Measurements from ENCODE around the gene HPDL. TPM values are rescaled to one million over a fixed set of nuclear protein-coding genes. Genes with fewer than 3 reads are reported as not detected.

Gene HPDL
- total and polyA plus RNA-seq, 10 of the 15 experiments (the other 5 are each of a cell fraction or from before 2014, with no cell fraction given), result 1.3 to 75.5 (median 31.8) TPM

DNA sequence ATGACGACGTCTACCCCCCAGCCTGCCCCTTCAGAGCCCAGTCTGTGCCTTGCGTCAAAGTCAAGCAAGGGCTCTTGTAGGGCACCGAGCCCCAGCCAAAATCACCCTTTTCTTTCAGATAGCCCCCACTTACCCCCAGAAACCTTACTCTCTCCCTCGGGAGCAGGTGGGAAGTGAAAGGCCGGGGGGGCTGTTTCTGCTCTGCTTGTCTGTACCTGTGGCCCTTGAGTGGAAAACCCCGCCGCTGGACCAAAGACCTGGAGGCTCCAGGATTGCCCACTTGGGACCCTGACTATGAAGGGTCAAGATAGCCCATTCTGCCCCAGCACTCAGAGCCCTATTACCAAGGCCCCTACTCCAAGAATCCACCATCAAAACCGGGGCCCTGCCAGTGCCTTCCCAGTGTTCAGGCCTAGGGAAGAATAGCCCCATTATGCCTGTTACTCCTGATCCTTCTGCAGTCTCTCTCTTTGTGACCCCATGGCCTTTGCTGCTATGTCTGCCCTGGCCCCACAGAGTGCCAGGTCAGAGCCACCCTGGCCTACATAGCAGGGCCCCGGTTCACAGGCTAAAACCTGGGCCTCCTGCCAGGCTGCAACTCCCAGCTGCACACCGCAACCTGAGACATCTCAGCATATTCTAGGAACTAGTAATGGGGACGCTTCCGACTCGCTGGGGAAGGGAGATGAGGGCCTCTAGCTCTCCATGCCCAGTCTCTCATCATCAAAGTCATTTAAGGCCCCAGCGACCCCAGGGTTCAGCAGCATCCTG lies 22.2 kb upstream of the HPDL start (continued):
- TF ChIP-seq, protein P1, sequence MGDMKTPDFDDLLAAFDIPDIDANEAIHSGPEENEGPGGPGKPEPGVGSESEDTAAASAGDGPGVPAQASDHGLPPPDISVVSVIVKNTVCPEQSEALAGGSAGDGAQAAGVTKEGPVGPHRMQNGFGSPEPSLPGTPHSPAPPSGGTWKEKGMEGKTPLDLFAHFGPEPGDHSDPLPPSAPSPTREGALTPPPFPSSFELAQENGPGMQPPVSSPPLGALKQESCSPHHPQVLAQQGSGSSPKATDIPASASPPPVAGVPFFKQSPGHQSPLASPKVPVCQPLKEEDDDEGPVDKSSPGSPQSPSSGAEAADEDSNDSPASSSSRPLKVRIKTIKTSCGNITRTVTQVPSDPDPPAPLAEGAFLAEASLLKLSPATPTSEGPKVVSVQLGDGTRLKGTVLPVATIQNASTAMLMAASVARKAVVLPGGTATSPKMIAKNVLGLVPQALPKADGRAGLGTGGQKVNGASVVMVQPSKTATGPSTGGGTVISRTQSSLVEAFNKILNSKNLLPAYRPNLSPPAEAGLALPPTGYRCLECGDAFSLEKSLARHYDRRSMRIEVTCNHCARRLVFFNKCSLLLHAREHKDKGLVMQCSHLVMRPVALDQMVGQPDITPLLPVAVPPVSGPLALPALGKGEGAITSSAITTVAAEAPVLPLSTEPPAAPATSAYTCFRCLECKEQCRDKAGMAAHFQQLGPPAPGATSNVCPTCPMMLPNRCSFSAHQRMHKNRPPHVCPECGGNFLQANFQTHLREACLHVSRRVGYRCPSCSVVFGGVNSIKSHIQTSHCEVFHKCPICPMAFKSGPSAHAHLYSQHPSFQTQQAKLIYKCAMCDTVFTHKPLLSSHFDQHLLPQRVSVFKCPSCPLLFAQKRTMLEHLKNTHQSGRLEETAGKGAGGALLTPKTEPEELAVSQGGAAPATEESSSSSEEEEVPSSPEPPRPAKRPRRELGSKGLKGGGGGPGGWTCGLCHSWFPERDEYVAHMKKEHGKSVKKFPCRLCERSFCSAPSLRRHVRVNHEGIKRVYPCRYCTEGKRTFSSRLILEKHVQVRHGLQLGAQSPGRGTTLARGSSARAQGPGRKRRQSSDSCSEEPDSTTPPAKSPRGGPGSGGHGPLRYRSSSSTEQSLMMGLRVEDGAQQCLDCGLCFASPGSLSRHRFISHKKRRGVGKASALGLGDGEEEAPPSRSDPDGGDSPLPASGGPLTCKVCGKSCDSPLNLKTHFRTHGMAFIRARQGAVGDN (IDR thresholded peaks at IDR 0.05), result peak; percentile 67
- TF ChIP-seq, protein P2, sequence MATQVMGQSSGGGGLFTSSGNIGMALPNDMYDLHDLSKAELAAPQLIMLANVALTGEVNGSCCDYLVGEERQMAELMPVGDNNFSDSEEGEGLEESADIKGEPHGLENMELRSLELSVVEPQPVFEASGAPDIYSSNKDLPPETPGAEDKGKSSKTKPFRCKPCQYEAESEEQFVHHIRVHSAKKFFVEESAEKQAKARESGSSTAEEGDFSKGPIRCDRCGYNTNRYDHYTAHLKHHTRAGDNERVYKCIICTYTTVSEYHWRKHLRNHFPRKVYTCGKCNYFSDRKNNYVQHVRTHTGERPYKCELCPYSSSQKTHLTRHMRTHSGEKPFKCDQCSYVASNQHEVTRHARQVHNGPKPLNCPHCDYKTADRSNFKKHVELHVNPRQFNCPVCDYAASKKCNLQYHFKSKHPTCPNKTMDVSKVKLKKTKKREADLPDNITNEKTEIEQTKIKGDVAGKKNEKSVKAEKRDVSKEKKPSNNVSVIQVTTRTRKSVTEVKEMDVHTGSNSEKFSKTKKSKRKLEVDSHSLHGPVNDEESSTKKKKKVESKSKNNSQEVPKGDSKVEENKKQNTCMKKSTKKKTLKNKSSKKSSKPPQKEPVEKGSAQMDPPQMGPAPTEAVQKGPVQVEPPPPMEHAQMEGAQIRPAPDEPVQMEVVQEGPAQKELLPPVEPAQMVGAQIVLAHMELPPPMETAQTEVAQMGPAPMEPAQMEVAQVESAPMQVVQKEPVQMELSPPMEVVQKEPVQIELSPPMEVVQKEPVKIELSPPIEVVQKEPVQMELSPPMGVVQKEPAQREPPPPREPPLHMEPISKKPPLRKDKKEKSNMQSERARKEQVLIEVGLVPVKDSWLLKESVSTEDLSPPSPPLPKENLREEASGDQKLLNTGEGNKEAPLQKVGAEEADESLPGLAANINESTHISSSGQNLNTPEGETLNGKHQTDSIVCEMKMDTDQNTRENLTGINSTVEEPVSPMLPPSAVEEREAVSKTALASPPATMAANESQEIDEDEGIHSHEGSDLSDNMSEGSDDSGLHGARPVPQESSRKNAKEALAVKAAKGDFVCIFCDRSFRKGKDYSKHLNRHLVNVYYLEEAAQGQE (IDR thresholded peaks at IDR 0.05; ENCODE audit: low read depth, low read length), result no peak
- no peak for TF ChIP-seq RBBP5 (conservative IDR thresholded peaks at IDR 0.05)
- TF ChIP-seq, protein P3, sequence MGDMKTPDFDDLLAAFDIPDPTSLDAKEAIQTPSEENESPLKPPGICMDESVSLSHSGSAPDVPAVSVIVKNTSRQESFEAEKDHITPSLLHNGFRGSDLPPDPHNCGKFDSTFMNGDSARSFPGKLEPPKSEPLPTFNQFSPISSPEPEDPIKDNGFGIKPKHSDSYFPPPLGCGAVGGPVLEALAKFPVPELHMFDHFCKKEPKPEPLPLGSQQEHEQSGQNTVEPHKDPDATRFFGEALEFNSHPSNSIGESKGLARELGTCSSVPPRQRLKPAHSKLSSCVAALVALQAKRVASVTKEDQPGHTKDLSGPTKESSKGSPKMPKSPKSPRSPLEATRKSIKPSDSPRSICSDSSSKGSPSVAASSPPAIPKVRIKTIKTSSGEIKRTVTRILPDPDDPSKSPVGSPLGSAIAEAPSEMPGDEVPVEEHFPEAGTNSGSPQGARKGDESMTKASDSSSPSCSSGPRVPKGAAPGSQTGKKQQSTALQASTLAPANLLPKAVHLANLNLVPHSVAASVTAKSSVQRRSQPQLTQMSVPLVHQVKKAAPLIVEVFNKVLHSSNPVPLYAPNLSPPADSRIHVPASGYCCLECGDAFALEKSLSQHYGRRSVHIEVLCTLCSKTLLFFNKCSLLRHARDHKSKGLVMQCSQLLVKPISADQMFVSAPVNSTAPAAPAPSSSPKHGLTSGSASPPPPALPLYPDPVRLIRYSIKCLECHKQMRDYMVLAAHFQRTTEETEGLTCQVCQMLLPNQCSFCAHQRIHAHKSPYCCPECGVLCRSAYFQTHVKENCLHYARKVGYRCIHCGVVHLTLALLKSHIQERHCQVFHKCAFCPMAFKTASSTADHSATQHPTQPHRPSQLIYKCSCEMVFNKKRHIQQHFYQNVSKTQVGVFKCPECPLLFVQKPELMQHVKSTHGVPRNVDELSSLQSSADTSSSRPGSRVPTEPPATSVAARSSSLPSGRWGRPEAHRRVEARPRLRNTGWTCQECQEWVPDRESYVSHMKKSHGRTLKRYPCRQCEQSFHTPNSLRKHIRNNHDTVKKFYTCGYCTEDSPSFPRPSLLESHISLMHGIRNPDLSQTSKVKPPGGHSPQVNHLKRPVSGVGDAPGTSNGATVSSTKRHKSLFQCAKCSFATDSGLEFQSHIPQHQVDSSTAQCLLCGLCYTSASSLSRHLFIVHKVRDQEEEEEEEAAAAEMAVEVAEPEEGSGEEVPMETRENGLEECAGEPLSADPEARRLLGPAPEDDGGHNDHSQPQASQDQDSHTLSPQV (IDR thresholded peaks at IDR 0.05), result no peak
- TF ChIP-seq JUNB (IDR thresholded peaks at IDR 0.05), result no peak
- peak; percentile 72; the same call in 1 of the 2 replicates for TF ChIP-seq DPF2 (IDR thresholded peaks at IDR 0.05)
- TF ChIP-seq MXI1 (IDR thresholded peaks at IDR 0.05; ENCODE audit: low read depth, low read length), result no peak
- no peak for TF ChIP-seq TBL1XR1 (IDR thresholded peaks at IDR 0.05; ENCODE audit: low read depth, low read length)
- no peak for TF ChIP-seq MEF2B (IDR thresholded peaks at IDR 0.05; ENCODE audit: partially characterized antibody, poor library complexity, severe bottlenecking)
- TF ChIP-seq, protein P4, sequence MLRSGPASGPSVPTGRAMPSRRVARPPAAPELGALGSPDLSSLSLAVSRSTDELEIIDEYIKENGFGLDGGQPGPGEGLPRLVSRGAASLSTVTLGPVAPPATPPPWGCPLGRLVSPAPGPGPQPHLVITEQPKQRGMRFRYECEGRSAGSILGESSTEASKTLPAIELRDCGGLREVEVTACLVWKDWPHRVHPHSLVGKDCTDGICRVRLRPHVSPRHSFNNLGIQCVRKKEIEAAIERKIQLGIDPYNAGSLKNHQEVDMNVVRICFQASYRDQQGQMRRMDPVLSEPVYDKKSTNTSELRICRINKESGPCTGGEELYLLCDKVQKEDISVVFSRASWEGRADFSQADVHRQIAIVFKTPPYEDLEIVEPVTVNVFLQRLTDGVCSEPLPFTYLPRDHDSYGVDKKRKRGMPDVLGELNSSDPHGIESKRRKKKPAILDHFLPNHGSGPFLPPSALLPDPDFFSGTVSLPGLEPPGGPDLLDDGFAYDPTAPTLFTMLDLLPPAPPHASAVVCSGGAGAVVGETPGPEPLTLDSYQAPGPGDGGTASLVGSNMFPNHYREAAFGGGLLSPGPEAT (IDR thresholded peaks at IDR 0.05; ENCODE audit: low read depth), result peak; percentile 48; the same call in 1 of the 2 replicates
- no peak for TF ChIP-seq CBFB (IDR thresholded peaks at IDR 0.05; ENCODE audit: low read depth)
- no peak for TF ChIP-seq RB1 (IDR thresholded peaks at IDR 0.05; ENCODE audit: borderline replicate concordance)
- TF ChIP-seq HCFC1 (IDR thresholded peaks at IDR 0.05; ENCODE audit: low read length), result no peak
- TF ChIP-seq, protein P5, sequence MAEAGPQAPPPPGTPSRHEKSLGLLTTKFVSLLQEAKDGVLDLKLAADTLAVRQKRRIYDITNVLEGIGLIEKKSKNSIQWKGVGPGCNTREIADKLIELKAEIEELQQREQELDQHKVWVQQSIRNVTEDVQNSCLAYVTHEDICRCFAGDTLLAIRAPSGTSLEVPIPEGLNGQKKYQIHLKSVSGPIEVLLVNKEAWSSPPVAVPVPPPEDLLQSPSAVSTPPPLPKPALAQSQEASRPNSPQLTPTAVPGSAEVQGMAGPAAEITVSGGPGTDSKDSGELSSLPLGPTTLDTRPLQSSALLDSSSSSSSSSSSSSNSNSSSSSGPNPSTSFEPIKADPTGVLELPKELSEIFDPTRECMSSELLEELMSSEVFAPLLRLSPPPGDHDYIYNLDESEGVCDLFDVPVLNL (IDR thresholded peaks at IDR 0.05; ENCODE audit: low read depth, low read length), result no peak
